Stimulated activated naive CD4-positive, alpha-beta T cell (primary cell): Measurements from ENCODE around the gene C2orf49.

ENCODE experiments used
- DNase-seq, 6 experiments: peaks; one replicate each; lab custom pipeline; 2025; lab: John Stamatoyannopoulos, UW

The C2orf49 gene

DNA sequence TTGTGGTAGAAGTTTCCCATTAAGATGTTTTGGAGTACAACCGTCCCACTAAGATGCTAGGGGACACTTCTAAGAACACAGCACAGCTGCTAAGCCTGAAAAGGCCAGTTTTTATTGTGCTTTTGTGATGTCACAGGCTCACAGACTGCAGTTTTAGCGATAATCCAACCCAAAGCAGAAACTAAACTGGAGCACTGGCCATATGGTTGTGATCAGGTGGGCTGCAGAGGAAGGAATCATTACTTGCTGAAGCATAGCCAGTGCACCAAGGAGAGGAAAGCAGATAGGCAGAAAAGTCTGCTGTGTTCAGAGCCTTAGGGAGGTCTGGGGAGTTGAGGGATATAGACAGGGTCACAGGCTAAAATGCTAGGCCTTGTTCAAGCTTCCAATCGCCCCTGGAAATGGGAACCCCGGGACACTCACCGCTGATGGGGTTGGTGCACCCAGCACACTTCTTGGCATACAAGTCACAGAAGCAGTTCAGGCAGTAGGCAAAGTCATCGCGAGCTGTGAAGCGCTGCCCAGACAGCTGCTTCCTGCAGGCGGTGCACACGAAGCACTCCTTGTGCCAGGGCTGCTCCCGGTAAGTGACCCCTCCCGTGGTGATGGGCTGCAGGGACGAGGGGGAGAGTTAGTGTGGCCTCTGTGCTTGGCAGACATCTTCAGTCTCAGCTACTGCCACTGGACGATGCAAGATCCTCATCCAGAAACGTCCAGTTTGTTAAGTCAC is 25.7 kb downstream of the C2orf49 start:
- DNase-seq = peak in 1 of 6 experiments; percentile 22

DNA sequence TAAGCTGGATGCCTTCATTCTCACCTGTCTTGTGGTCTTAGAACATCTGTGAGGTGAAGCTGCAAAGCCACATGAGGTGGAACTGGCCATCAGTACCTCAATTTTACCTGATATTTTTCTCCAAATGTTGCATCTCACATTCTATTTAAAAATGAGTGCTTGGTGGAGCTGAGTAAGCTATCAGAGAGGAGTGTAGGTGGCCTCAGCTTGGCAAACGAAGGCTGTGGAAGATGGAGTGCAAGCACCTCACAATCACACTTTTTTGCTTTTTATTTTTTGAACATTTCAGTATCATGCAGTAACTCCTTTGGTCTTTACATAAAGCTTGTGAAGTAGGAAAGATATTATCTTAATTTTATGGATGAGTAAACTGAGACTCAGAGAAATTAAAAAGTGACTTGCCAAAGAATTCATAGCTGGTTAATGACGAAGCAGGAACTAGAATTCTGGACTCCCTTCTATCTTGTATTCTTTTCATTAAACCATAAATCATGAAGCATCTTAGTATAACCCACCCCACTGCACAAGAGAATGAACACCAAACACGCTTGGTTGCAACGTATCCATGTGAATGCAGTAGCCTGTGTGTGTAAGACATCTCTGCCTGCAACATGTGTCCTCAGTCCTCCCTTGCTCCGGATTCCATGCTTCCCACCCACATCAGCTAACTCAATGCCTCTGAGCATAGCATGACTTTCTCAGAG is 27.2 kb downstream of the C2orf49 start:
- no peak for DNase-seq

DNA sequence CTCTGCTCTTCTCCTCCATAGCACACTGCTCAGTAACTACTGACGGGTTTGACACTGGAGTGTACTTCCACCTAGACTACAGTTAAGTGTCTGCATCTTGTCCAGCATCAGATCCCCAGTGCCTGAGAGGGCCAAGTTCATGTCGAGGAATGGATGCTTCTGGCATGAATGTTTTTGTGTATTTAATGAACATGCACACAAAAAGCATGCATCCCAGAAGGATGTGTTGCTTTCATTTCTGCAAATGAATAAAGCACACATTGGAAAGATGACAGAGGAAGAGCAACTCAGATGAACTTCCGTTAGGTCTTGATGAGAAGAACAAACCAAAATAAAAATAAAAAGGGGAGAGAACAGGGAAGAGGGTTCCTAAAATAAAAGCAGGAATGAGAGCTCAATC is 27.9 kb downstream of the C2orf49 start:
- DNase-seq = no peak

DNA sequence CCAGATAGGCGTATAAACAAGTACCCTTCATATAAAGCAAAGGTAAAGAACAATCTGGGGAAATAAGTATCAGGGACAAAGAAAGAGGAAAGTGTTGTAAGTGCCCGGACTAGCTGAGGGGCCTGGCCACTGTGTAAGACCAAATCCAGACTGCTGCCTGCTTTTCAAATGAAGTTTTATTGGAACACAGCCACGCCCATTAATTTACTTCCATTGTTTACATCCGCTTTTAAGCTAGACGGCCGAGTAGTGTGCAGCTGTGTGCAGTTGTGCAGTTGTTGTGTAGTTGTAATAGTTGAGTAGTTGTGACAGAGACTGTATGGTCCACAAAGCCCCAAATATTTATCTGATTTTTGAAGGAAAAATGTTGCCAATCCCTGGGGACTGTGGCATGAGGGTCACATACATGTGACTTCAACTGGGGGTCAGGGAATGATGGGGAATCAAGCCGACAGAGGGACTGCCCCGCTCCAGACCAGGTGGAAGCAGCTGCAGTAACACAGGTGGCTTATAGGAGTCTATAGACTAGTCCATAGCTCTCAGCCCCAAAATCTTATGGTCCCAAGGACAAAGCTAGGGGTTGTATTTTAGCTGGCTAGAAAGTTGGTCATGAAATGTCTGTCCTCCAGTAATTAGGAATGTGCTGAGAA is 31.5 kb downstream of the C2orf49 start:
- no peak for DNase-seq

DNA sequence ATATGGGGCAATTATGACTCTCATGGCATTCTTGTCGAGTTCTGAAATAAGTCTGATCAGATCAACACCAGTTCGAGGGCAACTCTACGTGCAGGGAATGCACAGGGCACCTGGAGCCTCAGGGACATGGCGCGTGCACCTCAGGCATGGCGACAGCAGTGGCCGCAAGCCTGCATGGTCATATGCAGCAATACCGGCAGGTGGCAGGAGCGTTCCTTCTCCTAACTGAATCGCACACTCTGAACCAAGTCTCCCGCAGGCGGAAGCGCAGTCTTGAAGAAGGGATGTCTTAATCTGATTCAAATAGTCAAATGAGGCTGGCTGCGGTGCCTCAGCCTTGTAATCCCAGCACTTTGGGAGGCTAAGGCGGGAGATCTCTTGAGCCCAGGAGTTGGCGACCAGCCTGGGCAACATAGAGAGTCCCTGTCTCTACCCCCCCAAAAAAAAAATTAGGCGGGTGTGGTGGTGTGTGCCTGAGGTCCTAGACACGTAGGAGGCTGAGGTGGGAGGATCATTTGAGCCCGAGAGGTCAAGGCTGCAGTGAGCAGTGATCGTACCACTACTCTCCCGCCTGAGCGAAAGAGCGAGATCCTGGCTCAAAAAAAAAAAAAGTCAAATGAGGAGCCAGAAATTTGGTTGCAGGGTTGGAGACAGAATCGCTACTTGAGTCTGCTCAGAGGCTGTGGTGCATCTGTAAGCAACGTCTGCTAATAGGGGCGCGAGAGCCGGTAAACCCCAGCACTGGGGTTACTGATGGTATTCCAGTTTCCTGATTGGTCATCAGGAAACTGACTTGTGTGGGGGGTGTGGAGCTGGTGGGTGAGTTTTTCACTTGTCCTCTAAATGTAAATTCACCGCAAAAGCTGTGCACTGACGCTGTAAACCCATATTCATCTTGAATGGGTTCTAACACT is 32.7 kb downstream of the C2orf49 start:
- peak; percentile 64 to 84 (median 76) for DNase-seq

DNA sequence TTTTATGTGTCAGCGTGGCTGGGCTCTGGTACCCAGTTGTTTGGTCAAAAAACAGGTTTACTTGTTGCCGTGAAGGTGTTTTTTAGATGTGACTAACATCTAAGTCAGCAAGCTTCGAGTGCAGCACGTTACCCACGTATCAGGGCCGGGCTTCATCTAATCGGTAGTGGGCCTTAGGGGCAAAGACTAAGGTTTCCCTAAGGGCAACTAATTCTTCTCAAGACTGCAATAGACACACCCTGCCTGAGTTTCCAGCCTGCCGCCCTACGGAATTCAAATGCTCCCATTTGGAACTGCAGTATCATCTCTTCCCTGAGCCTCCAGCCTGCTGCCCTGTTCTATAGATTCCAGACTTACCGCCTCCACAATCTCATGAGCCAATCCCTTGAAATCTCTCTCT is 33.8 kb downstream of the C2orf49 start:
- no peak for DNase-seq

DNA sequence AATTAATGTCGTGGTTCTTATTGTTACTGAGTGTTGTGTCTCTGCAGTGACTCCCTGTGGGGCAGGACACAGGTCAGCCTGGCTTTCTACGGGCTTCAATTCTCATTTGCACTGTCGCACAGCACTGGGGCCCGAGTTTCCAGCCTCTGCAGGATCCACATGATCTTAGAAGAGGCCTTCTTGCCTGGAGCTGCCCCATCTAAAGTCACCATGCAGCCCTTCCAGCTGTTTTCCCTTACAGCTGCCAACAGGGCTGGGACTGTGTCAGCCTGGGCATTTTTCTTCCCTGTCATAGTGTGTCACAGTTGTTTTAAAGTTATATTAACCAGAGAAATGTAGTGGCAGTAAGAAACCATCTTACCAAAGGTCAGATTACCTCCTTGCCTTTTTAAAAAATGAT is 34.5 kb downstream of the C2orf49 start:
- DNase-seq = no peak

DNA sequence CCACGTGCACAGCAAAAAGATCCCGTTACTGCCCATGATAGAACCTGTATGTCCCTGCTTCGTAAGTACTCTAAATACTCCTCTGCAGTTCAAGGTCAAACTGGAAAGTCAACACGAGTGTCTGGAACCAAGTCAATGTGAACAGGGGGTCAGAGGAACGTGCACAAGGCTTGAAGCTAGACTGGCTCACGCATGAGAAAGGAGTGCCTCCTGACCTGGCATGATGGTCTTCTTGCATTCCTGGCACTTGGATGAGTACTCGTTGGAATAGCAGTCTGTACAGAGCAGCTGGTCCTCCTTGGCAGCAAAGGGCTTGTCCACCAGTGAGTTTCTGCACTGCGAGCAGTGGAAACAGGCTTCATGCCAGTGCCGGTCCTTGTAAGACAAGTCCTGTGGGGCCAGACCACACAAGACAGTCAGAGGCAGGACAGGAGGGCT is 36.0 kb downstream of the C2orf49 start:
- DNase-seq = no peak

DNA sequence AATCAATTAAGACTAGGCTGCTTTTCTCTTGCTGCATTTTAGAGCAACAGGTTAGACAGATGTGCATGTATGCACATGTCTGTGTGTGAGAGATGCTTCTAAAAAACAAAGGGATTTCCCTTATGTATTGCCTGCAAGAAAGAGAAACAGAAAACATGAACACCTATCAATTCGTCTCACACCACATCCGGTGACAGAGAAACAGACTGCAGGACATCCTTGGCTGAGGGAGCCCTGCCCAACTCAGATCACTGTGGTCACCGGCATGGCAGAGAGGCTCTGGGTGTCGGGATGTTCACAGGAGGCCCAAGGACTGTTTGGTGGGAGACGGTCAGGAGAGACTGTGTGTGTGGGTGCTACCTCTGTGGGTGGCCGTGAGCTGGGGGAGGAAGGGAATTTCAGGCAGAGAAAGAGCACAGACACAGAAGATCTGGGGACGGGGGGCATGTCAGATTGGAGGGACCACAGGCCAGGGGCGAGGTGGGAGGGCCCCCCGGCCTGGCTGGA is 36.6 kb downstream of the C2orf49 start:
- DNase-seq = peak in 1 of 6 experiments; percentile 3

DNA sequence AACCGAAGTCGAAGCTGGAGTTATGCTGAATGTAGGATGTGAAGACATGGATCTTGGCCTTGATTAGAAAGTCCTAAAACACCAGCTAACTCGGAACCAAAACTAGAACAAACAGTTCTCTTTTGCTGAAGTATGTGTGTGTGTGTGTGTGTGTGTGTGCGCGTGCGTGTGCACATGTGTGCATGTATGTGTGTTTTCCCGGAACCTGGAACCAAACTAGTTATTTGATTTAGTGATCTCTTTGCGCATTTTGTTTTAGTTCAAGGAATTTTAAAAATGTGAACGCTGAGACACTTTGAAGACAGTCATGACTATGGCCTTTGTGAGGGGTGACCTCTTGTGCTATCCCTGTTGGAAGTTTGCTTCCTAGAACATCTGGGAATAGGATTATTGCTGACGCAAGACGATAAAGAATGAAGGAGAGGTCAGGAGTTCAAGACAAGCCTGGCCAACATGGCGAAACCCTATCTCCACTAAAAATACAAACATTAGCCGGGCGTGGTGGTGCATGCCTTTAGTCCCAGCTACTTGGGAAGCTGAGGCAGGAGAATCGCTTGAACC is 37.7 kb downstream of the C2orf49 start:
- DNase-seq = no peak

DNA sequence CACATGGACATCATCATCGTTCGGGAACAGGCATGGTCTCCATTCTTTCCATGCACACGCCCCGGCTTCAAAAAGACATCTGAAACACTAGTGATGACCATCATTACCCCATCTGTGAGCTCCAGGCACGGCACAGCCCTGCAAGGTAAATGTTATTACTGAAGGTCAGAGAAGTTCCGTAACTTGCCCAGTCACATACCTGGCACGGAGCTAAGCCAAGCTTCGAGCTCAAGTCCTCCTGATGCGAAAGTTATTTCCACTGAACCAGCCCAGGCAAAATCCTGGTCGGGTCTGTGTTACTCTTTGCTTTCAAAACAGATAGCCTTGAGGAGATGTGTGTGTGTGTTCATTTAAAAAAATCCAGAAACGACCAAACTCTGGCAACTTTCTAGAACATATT is 38.7 kb downstream of the C2orf49 start:
- DNase-seq = no peak

DNA sequence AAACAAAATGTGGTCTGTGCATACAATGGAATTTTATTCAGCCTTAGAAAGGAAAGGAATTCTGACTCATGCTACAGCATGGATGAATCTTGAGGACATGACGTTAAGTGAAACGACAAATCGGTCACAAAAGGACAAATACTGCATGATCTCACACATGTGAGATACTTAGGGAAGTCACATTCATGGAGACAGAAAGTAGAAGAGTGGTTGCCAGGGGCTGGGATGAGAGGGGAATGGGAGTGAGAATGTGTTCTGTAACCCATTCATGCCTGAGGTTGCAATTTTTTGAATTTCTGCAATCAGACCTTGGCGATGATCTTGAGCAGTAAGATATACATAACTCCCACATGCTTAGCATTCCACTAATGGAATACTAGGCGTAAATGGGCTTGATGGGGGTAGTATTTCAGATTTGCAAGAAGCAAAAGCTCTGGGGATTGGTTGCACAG is 39.5 kb downstream of the C2orf49 start:
- no peak for DNase-seq

DNA sequence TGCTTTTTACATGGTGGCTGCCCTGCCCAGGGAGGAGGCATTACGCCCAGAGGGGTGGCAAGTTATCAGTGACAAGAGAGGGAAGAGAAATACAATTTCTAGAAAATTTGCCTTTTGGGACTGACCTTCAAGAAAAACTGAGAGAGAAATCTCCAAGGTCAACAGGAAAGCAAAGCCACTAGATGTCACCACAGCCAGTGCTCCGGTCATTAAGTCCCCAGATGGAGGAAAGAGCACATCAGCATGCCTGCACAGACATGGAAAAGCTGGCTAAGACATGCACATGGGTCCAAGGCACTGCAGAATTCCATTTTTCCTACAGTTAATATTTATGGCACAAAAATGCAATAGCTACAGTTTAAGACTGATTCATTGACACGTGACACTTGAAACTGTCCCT is 40.5 kb downstream of the C2orf49 start:
- DNase-seq = no peak

DNA sequence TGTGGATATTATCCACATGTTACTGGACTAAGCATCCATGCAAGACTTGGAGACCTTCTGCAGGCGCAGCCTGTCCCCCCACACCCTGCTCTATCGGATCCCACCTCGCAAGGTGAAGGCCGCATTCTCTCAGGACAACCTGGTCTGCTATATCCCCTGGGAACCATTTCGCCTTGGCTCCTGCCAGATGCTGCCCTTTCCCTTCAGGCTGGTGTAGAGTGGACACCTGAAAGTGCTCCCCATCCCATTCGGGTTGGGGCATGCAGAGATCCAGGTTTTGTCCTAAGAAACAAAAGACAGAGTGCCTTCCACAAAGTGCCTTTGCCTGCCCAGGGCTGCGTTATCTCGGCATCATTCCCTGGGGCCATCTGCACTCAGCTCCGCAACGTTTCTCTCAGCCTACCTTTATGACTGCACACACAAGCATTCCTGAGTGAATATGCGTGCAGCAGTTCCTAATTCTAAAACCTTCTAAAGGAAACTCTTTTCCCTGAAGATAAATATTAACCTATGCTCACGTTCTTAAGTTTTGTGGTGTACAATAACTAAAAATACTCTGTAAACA is 41.0 kb downstream of the C2orf49 start:
- DNase-seq = no peak

DNA sequence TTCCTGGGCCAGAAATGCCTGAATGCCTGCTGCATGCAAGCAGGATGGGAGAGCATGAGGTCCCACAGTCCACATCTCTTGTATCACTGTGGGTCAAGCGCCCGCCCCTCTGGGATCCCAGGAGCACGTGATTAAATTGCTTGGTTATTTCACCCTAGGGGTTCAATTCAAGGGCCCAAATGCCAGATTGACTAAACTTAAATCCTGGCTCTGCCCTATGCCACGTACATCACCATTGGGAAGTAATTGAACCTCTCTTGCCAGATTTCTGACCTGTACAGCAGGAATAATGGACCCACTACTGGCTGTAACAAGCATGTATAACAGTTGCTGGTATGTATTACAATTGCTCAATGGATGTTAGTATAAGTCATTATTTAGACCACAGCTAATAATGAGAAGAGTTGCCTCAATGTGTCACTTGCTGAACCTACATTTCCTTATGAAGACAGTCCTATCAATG is 41.6 kb downstream of the C2orf49 start:
- no peak for DNase-seq

DNA sequence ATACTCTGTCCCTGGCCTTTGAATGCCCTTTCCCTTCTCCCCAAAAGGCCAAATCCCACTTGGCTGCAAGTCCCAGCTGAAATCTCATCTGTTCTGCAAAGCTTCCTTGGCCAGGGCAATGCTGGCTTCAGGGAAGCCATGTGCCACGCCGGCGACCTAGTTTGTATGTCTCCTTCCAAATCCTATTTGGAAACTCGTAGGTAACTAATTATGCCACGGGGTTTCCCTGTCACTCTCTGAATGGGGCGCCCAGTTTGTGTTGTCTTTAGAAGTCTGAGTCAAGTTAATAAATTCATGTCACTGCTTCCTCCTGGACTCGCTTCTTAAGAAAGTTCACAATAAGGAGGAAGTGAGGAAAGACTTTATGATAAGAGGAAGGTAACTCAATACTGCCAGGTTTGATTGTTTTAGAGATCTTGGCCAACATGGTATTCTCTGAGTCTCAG is 42.4 kb downstream of the C2orf49 start:
- DNase-seq = no peak

DNA sequence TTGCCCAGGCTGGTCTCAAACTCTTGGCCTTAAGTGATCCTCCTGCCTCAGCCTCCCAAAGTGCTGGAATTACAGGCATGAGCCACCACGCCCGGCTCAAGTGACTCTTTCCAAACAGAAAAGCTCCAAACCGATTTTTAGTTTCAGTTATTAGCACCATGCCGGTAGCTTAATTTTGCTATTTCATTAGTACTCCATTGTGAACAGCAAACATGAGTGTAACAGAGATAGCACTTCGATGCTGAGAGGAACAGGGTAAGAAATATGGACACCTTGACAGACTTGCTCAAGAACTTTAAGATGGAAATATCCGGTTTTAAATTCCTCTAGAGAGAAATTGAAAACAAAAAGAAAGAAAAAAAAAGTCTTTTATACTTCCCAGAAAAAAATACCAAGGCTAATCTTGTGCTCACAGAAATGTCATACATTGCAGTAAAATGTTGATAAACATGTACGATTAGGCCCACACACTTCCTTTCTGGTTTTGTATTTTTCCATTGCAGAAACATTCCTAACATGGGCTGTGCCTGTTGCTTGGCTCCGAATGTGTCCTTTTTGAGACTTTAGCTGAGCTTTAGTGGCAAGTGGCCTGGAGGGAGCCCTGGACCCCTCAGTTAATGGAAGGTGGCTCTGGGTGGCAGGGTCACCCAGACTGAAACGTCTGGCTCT is 43.2 kb downstream of the C2orf49 start:
- no peak for DNase-seq

DNA sequence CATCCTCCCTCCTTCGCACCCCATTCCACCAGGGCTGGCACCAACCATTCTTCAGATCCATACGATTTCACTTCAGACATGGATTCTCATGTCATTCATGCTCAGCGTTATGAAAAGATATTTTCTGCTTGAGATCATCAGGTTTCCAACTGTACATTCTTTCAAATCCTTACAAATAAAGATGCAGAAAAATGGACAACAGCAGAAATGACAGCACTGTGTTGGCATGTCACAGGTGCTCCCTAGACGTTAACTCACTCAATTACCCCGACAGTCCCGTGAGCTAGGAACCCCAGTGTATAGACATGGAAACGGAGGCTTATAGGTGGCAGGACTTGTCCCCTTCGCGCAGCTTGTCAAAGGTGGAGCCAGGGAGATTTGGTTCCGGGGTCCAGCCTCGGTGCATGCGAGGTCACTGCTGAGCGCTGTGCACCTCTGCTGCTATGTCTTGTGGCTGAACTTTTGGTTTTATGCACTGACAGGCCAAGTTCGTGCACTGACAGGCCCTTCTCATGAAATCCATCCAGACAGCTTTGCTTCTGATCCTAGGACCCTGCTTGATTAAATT is 43.8 kb downstream of the C2orf49 start:
- no peak for DNase-seq

DNA sequence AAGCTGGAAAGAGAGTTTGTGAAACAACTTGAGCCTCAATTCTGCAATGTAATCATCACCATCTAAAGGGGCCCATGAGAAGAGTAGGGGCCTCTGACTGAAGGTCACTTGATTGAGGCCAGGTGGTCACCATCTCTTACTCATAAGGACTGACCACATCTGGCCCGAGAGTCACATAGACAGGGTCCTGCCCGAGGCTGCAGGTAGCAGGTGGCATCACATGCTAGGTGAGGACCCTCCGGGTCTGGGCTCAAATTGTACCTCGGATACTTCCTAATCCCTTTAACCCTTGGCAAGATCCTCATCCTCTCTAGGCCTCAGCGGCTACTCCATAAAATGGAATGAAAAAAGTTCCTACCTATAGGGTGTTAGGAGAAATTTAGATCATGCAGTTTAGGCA is 44.8 kb downstream of the C2orf49 start:
- no peak for DNase-seq
